22Rv1 (cell line): ENCODE measurements around the gene COL10A1.
A peak's percentile ranks its signal among the peaks of the same experiment; 100 is the strongest.

Experiments
- H3K27ac ChIP-seq: fragments of 450-650 bp; 2 replicates; pipeline ENCODE4 v1.5.1; 2017
- CTCF ChIP-seq: fragments of 450-650 bp; IDR thresholded peaks from 2 replicates; pipeline ENCODE4 v1.5.1; 2017; ENCODE audit warnings: mild to moderate bottlenecking
- ZFX ChIP-seq: fragments of 450-650 bp; IDR thresholded peaks from 2 replicates; pipeline ENCODE4 v1.6.1; 2017; ENCODE audit warnings: antibody characterized with exemption, borderline replicate concordance

The COL10A1 gene

GRCh38 chr6:116152620-116153019 is 26.7 kb upstream of the COL10A1 start:
- H3K27ac ChIP-seq: no peak overlapping the region
- no peak for TF ChIP-seq ZFX
- TF ChIP-seq CTCF: no peak

DNA sequence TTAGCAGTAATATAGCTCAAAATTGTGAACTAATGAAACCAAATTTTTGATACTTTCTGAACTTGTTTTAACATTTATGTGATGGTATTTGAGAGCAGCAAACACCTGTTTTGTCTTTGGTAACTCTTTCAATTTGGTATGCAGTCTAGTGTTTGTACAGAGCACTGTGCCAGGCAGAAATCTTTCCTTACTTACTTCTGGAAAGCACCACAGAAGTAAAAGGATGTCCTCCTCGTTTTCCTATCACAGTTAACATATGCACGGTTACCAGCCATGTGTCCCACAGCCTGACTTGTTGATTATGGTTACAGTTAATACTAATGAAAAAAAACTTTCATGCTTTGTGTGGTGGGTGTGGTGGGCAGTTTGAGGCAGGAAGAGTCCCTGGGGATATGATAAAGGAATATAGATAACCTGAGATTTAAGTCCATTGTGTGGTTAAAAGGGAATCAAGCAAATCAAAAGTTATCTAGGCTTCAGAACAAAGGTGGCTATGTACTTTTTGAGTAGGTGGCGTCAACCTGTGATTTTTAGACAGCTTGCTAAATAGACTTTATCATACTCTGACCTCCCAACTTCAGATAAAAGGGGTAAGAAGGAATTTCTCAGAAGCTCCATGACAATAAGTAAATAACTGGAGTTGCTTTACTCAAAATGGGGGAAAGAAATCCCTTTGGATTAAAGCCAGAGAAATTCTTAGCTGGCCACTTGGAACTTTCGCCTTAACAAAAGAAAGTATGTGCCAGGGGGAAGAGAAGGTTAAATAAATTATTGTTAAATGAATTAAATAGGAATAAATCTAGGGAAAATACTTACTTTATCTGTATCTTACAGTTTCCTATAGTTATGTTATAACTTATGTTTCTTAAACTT is 20.1 kb upstream of the COL10A1 start:
- H3K27ac ChIP-seq: no peak overlapping the region
- TF ChIP-seq ZFX: no peak
- no peak for TF ChIP-seq CTCF

GRCh38 chr6:116144605-116145004 is 18.7 kb upstream of the COL10A1 start:
- no peak overlapping the region for H3K27ac ChIP-seq
- TF ChIP-seq CTCF (no peak), ZFX (no peak)

GRCh38 chr6:116139917-116140316 is 14.0 kb upstream of the COL10A1 start:
- H3K27ac ChIP-seq: no peak overlapping the region
- TF ChIP-seq ZFX (no peak), CTCF (peak; percentile 69)

DNA sequence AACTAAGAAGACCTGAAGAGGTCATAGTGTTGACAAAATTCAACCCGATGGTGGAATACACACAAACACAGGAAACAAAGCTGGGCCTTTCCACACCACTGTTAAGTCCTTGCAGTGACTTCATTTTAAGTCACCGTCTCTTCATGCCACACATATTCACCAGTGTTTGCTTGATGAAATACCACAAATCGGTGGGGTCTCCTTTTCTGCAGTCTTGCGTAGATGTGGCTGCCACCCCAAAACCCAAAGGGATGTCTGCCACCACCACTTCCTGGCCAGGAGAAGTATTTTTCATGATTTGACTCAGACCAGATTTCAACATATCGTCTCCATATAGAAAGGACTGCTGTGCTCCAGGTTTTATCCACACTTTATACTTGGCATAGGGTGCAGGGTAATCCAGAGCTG is 11.0 kb upstream of the COL10A1 start:
- no peak overlapping the region for H3K27ac ChIP-seq
- TF ChIP-seq ZFX (no peak), CTCF (no peak)

GRCh38 chr6:116136373-116136772 is 10.4 kb upstream of the COL10A1 start:
- no peak overlapping the region for H3K27ac ChIP-seq
- TF ChIP-seq CTCF (no peak), ZFX (no peak)

DNA sequence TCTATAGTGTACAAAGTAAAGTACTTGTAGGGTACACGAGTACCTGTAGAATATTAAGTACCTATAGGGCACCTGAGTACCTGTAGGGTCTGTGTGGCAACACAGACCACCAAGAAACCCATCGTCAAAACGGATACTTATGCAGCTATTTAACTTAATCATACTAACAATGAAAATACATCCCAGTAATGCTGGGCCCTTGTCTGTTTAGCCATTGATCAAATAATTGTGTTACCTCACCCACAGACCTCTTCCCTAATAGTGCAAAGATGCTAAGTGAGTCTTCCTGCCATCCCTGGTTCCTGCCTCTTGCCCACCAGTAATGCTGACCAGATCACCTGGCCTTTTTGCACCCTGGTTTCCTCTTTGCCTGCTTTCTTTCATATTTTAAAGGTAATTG is 7.5 kb upstream of the COL10A1 start:
- no peak overlapping the region for H3K27ac ChIP-seq
- TF ChIP-seq ZFX (no peak), CTCF (no peak)
